Right lung (tissue), 5 donors: ENCODE data around the gene ZNF20. TPM values are rescaled to one million over a fixed set of nuclear protein-coding genes. Genes with fewer than 3 reads are reported as not detected.
"Not testable (repeated sequence)": the region's sequence is repeated elsewhere in the genome, so short reads cannot be mapped to it uniquely, and the experiment has no call there.

Source experiments
- DNase-seq, 2 donors: peaks; one replicate each; pipeline ENCODE4 v3.0.0-alpha.2; 2013
- polyA plus RNA-seq, 5 donors: library from polyadenylated mRNA; unstranded; fragments of 120-200 nt; gene quantifications; one replicate each; pipeline versions ENCODE4 v1.2.1 to v1.2.3, GENCODE V29; 2013; ENCODE audit warnings: inconsistent platforms in 1 of 5, low replicate concordance in 1 of 5; ENCODE audit not compliant: insufficient read length in 5 of 5, insufficient read depth in 1 of 5

Gene ZNF20
- polyA plus RNA-seq, 5 donors: 6.9 to 10.6 (median 7.1) TPM

DNA sequence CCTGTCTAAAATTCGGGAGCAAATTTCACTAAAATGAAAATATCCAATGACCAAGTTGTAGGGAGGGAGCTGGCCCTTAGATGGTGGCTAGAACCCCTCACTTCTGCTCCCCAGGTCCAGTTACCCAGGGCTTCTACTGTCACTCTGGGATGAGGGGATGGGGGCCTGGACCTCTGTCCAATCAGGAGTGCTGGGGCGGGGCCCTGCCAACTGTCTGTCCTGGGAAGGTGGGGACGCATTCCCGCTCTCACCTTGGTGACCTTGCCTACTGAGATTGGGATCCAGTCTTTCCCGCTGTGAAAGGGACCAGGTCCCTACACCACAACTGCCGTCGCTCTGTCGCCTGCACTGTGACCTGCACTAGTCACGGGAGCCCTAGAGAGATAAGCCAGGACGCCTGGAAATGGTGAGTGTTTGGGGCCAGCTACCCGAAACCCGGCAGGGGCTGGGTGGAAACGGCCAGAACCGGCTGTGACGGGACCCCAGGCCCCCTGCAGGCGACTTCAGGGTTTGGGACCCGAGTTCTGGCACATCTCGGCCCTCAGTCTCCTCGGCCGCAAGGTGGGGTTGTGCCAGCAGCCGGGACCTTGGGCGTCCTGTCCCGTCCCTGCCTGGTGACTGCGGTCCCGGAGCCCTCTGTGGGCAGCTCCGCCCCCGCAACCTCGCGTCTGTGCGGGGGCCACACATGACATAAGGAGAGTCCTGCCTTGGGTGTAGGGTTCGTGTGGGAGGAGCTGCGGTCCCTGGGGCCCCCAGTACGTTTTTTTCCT is 22.8 kb downstream of the ZNF20 start:
- no peak for DNase-seq

- no peak for DNase-seq
These were observed 27.0 kb downstream of the ZNF20 start for GRCh38 chr19:12113121-12113520.

DNA sequence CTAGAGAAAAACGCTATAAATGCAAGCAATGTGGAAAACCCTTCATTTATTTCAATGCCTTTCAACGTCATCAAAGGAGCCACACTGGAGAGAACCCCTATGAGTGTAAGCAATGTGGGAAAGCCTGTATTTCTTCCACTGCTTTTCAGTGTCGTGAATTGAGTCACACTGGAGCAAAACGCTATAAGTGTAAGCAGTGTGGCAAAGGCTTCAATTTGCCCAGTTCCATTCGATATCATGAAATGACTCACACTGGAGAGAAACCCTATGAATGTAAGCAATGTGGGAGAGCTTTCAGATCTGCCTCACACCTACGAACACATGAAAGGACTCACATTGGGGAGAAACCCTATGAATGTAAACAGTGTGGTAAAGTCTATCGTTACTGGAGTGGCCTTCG is 27.4 kb downstream of the ZNF20 start:
- DNase-seq: no peak

- no peak for DNase-seq
These were observed 28.1 kb downstream of the ZNF20 start for GRCh38 chr19:12111943-12112637.

DNA sequence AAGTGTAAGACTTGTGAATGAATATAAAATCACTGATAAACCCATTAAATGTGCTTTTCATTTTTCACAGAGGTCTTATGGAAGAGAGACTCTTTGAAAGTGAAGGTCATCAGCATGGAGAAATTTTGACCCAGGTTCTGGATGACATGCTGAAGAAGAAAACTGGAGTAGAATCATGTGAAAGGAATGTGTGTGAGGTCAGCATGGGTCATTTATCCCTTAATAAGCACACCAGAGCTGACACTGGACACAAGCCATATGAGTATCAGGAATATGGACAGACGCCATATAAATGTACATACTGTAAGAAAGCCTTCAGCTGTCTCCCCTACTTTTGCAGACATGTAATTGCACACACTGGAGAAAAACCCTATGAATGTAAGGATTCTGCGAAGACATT is 29.0 kb downstream of the ZNF20 start:
- no peak for DNase-seq

DNA sequence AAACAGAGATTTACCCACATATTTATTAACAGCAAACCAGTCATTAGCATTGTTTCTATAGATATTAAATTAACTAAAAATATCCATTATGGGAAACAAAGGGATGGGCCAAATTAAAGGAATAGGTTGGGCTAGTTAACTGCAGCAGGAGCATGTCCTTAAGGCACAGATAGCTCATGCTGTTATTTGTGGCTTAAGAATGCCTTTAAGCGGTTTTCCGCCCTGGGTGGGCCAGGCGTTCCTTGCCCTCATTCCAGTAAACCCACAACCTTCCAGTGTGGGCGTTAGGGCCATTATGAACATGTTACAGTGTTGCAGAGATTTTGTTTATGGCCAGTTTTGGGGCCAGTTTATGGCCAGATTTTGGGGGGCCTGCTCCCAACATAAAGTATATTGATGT is 36.2 kb downstream of the ZNF20 start:
- DNase-seq: not testable (repeated sequence)

GRCh38 chr19:12098040-12098439 is 42.1 kb downstream of the ZNF20 start:
- DNase-seq: no peak

- DNase-seq: no peak
These were observed 44.9 kb downstream of the ZNF20 start for GRCh38 chr19:12095111-12095790.

GRCh38 chr19:12093777-12094176 is 46.4 kb downstream of the ZNF20 start:
- no peak for DNase-seq

DNA sequence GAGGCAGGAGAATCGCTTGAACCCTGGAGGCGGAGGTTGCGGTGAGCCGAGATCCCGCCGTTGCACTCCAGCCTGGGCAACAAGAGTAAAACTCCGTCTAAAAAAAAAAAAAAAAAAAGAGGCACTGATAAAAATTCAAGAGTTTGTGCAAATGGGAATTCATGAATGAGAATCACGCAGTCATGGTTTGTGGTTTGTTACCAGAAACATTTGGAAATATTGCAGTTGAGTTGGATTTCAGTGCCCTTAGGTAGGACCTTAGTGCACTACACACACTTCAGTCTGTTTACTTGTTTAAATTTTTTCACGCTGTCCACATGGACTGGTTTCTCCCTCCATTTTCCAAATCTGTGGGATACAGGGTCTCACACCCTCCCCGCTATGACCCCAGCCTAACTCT is 47.2 kb downstream of the ZNF20 start:
- peak in 1 of 2 donors; percentile 3 for DNase-seq

DNA sequence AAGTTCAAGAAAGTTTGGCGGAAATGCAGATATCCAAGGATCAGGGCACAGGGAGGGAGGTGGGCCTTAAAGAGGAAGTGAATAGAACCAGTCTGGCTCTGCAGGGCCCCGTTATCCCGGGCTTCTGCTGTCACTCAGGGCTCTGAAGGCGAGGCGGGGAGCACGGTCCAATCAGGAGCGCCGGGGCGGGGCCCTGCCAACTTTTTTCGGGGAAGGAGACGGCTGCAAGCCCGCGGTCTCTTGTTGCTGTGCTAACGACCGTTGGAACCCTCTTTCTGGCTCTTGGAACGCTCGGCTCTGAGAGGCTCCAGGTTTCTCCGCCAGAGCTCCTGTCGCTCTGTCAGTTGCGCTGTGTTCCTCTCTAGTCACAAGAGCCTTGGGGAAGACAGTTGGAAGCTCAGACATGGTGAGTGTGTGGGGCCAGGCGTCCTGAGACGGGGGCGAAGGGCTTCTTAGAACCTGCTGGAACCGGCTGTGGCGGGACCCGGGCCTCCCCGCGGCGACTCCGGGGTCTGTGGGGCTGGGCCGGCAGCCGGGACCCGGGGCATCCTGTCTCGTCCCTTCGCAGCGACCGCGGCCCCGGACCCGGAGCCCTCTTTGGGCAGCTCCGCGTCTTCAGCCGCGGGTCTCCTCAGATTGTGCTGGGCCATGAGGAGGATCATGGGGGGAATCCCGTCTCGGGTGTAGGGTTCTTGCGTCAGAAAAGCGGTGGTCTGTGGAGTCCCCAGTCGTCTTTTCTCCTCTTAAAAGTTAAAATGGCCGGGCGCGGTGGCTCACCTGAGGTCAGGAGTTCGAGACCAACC is 47.9 kb downstream of the ZNF20 start:
- peak; percentile 88 to 91 for DNase-seq

DNA sequence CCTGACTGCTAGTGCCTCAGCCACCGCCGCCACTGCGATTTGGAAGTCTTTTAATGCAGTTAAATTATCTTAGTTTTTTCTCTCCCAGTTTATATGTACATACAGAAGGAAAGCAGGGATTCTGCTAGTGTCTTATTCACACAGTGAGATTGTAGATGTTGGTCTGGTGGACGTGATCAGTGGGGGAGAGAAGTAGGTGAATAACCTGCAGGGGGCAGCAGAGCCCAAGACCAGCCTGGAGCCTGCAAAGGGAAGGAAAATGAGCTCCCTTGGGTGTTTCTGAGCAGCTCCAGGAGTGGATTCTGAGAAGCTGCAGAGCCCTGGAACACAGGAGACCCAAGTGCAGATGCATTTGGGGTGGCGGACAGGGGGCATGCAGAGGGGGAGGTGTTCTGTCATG is 49.3 kb downstream of the ZNF20 start:
- peak; percentile 26 to 48 for DNase-seq

DNA sequence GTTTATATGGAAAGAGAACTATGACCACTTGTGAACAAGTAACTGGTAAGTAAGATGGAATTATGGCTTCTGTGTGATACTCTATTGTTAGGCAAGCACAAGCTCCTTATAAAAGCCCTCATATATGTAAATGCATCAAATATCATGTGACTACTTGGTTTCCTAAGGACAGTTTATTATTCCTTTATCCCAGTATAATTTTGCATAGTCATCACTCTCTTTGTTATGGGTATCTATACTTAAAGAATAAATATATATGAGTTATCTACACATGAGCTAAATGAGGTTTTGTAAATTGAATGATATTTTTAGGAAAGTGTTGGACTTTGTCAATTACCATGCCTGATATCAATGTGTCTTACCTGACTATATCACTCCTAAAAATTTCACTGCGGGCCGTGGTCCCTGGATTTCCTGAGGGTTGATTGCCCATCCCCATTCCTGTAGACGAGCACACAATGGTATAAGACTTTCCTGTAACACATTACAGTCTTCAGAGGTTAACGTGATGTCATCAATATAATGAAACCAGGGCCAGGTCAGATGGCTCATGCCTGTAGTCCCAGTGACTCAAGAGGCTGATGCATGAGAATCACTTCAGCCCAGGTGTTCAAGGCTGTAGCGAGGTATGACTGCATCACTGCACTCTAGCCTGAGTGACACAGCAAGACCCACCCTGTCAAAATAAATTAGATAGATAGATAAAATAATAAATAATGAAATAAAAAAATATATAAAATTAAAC is 54.9 kb downstream of the ZNF20 start:
- DNase-seq: no peak

- not testable (repeated sequence) for DNase-seq
These were observed 56.8 kb downstream of the ZNF20 start for GRCh38 chr19:12083336-12083735.

Other genes starting within 250 kb of the ZNF20 start
- gene ZNF700, start 215.2 kb downstream of the ZNF20 start, polyA plus RNA-seq: 10 to 100 TPM; 17.0 to 25.4 (median 20.2) TPM
- 10 to 100 TPM in 1 of 5 donors, 1 to 10 TPM in 4; 5.3 to 11.1 (median 8.3) TPM for gene ZNF763, start 175.3 kb downstream of the ZNF20 start, polyA plus RNA-seq
- gene ZNF433, start 104.7 kb downstream of the ZNF20 start, polyA plus RNA-seq: 10 to 100 TPM; 13.1 to 19.1 (median 17.5) TPM
- gene ZNF878, start 87.4 kb downstream of the ZNF20 start, polyA plus RNA-seq: 1 to 10 TPM; 1.1 to 1.6 (median 1.4) TPM
- 10 to 100 TPM; 11.4 to 26.6 (median 23.8) TPM for gene ZNF844, start 75.6 kb downstream of the ZNF20 start, polyA plus RNA-seq
- 10 to 100 TPM; 10.6 to 17.9 (median 16.1) TPM for gene ZNF625, start 16.4 kb upstream of the ZNF20 start, polyA plus RNA-seq
- 10 to 100 TPM; 11.1 to 19.5 (median 18.1) TPM for gene ZNF136, start 22.7 kb upstream of the ZNF20 start, polyA plus RNA-seq
- 10 to 100 TPM; 22.3 to 31.3 (median 27.4) TPM for gene ZNF44, start 154.5 kb upstream of the ZNF20 start, polyA plus RNA-seq
- gene ZNF563, start 193.3 kb upstream of the ZNF20 start, polyA plus RNA-seq: 1 to 10 TPM; 4.0 to 6.8 (median 5.0) TPM
- gene ZNF442, start 225.3 kb upstream of the ZNF20 start, polyA plus RNA-seq: 1 to 10 TPM; 4.0 to 7.1 (median 6.2) TPM